ENCODE measurements around the gene GRK2. TPM values are rescaled to one million over a fixed set of nuclear protein-coding genes. Genes with fewer than 3 reads are reported as not detected.

GRK2 gene
- total RNA-seq, 2 donors from 2014 or later = 27.4 to 36.3 TPM

DNA sequence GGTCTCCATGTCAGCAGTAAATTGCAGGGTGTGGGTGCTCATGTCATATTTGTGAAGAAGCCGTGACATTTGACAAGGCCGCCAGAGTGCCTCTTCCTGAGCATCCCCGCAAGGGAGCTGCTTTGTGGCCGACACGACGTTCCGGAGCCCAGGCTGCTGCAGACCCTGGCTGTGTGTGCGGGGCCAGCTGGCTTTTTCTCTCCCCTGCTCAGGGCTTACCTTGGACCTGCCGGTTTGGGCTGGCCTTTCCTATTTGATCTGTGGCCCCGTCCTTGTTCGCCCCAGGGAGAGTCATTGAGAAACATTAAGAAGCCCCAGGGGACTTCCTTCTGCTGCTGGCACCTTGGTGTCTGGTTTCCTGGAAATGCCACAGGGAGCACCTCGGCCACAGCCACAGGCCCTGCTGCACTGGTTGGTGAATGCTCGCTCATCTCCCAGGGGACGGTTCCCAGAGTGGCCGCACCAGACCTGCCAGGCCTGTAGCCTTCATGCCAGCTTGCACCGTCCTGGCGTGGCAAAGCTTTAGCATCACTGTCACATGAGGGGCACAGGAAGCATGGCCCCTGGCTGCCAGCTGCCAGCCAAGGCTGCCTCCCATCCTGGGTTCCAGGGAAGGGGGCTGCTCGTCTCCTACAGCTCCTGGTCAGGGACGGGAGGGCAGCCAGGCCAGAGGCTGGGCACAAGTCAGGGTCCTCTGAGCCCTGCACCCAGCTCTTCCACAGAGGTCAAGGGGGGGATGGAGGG is 5.4 kb downstream of the GRK2 start:
- Histone ChIP-seq H3K4me3 (no peak overlapping the region), H3K4me1 (peaks cover 88% of the 10 kb centered on the region), H3K36me3 (replicated peaks in 1 of 2; ENCODE audit: insufficient read depth in 1 of 2, low read depth in 2 of 2) (no peaks in the 10 kb centered on the region), H3K9me3 (no peaks in the 10 kb centered on the region), H3K27ac (peak overlapping the region in 2 of 4 donors; percentile 83 to 84), H3K27me3 (no peaks in the 10 kb centered on the region)
- 56 to 60% methylated on average over 5 to 19 of the region's 19 CpGs for WGBS, 2 donors
- no peak for ATAC-seq
- TF ChIP-seq, protein P1, sequence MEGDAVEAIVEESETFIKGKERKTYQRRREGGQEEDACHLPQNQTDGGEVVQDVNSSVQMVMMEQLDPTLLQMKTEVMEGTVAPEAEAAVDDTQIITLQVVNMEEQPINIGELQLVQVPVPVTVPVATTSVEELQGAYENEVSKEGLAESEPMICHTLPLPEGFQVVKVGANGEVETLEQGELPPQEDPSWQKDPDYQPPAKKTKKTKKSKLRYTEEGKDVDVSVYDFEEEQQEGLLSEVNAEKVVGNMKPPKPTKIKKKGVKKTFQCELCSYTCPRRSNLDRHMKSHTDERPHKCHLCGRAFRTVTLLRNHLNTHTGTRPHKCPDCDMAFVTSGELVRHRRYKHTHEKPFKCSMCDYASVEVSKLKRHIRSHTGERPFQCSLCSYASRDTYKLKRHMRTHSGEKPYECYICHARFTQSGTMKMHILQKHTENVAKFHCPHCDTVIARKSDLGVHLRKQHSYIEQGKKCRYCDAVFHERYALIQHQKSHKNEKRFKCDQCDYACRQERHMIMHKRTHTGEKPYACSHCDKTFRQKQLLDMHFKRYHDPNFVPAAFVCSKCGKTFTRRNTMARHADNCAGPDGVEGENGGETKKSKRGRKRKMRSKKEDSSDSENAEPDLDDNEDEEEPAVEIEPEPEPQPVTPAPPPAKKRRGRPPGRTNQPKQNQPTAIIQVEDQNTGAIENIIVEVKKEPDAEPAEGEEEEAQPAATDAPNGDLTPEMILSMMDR (IDR thresholded peaks at IDR 0.05) = no peak
- no peak for TF ChIP-seq POLR2A (IDR thresholded peaks at IDR 0.05)
- intact Hi-C loops (cut with DNase I) = no loop called here
- DNase-seq = peak in 1 of 4 donors; percentile 13

DNA sequence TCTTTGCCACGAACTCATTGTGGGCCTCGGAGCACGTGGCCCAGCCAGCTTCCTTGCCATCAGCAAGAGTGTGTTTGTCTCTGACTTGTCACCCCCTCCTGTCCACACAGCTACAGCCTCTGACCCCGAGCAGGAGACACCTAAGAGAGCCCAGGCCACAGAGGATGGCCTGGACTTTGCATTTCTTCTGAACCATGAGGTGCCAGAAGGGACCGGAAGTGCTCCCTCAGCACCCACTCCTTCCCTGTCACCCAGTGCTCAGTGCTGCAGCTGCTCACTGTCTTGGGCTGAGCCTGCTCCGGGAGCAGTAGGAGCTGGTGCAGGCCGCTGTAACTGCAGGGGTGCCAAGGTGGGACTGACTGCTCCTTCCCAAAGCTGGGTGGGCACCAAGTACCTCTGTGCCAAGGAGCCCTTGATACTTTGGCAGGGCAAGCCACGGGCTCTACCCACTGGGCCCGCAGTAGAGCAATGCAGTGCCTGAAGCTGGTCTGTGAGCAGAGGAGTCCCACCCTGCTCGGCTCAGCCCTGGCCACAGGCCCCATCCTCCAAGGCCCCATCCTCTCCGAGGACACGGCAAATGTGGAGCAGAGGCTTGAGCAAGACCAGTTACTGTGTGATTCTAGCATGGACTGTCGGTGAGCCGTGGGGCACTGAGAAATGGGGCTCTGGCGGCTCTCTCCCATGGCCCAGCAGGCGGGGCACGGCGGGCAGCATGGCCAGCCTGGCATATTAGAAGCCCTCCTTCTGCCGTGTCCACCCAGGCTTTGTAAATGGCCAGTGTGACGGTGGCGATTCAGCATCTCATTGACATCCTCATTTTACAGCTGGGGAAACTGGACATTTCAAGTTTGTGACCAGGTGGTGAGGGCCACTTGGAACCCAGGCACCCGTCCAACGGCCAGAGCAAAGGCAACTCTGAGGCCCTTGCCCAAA is 6.3 kb downstream of the GRK2 start:
- no peaks in the 10 kb centered on the region for H3K27me3 ChIP-seq
- no peaks in the 10 kb centered on the region for H3K36me3 ChIP-seq (replicated peaks in 1 of 2; ENCODE audit: insufficient read depth in 1 of 2, low read depth in 2 of 2)
- H3K4me3 ChIP-seq = no peak overlapping the region
- peak overlapping the region in 2 of 4 donors; percentile 83 to 84 for H3K27ac ChIP-seq
- intact Hi-C loops (cut with DNase I) = no loop called here
- ATAC-seq (no peak), DNase-seq (peak in 1 of 4 donors; percentile 16)
- peaks cover 90% of the 10 kb centered on the region for H3K4me1 ChIP-seq
- no peaks in the 10 kb centered on the region for H3K9me3 ChIP-seq
- WGBS, 2 donors = 64 to 86% methylated on average over 13 to 23 of the region's 23 CpGs
- TF ChIP-seq, protein P1 (IDR thresholded peaks at IDR 0.05) = no peak
- no peak for TF ChIP-seq POLR2A (IDR thresholded peaks at IDR 0.05)

DNA sequence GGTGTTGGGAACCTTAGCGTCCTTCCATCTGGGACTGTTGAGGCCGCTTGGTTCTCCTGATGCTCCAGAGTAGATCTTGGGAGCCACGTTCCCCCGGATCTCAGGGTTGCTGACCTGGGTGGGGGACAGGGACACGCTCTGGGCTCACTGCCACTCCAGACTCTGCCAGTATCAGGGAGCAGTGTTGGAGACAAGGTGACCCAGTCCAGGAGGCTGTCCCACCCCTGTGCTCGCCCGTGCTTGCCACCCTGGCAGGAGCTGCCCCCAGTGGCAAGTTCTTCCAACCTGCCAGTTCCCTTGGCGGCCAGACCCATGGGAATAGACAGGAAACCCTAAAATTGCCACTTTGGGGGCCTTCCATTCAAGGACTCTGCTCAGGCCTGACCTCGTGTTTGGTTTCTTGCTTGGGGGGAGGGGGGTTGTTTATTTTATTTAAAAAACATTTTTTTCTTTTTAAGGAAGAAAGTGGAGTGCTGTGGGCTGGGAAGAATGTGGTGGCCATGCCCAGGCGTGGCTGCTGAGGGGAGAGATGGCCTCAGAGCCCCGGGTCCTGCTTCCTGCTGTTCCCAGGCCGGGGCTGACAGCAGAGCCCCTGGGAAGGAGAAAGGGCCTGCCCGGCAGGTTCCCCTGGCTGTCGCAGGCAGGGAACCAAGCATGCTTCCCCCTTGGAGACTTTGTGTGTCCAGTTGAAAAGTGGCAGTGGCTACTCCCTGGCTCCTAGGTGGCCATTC is 7.2 kb downstream of the GRK2 start:
- no peak for ATAC-seq
- intact Hi-C loops (cut with DNase I) = no loop called here
- no peaks in the 10 kb centered on the region for H3K27me3 ChIP-seq
- H3K27ac ChIP-seq = peak overlapping the region in 3 of 4 donors; percentile 30 to 84 (median 83)
- TF ChIP-seq POLR2A (IDR thresholded peaks at IDR 0.05) = no peak
- TF ChIP-seq, protein P1 (IDR thresholded peaks at IDR 0.05) = peak in 1 of 7 experiments; percentile 2
- WGBS, 2 donors = 47 to 57% methylated on average over 8 to 14 of the region's 14 CpGs
- no peak overlapping the region for H3K4me3 ChIP-seq
- H3K36me3 ChIP-seq (replicated peaks in 1 of 2; ENCODE audit: insufficient read depth in 1 of 2, low read depth in 2 of 2) = no peaks in the 10 kb centered on the region
- H3K9me3 ChIP-seq = no peaks in the 10 kb centered on the region
- peak in 1 of 4 donors; percentile 25 for DNase-seq
- H3K4me1 ChIP-seq = peaks cover 89% of the 10 kb centered on the region

DNA sequence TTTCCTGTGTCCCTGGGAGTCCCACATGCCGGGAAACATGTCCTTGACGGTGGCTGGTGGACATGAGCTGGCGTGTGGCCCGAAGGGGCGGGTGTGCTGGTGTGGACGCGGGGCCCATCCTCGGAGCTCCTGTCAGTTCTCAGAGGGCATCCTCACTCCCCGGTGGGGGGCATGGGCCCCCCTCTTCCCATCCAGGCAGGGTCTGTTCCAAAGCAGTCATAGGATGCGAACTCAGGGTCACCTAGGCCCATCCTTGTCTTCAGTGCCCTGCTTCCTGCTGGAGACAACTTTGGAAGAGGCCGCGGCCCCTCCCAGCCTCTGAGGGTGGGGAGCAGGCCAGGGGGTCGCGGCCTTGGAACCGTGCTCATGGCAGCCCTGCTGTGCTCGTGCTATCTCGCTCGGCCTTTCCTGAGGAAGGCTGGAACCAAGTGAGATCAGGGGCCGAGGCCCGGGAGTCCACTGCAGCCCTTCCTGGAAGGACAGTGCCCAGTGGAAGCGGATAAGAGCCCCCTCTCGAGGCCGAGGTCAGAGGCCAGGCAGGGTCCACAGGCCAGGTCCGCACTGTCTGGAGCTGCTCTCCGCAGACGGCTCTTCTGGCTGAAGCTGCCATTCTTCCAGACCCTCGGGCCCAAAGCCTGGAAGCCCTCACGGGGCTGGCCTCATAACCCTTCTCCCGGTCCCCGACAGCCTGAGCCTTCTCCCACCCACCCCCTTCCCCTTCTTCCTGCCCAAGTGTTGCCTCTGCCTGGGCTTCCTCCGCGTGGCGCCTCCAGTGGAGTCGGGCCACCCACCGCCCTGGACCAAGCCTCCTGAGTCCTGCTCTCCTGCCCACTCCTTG is 8.7 kb downstream of the GRK2 start:
- DNase-seq (peak; percentile 40 to 53 (median 48)), ATAC-seq (no peak)
- H3K27me3 ChIP-seq = no peaks in the 10 kb centered on the region
- WGBS, 2 donors = 52 to 97% methylated on average over 10 to 34 of the region's 35 CpGs
- intact Hi-C loops (cut with DNase I) = loop anchor here (5.0 kb wide), 2 partner anchors 37 to 102 kb away; no protein-coding TSS in a partner anchor
- H3K4me3 ChIP-seq = no peak overlapping the region
- TF ChIP-seq POLR2A (IDR thresholded peaks at IDR 0.05) = no peak
- TF ChIP-seq, protein P1 (IDR thresholded peaks at IDR 0.05) = no peak
- peaks cover 77% of the 10 kb centered on the region for H3K4me1 ChIP-seq
- H3K9me3 ChIP-seq = no peaks in the 10 kb centered on the region
- peak overlapping the region in 3 of 4 donors; percentile 6 to 84 (median 61) for H3K27ac ChIP-seq
- H3K36me3 ChIP-seq (replicated peaks in 1 of 2; ENCODE audit: insufficient read depth in 1 of 2, low read depth in 2 of 2) = peaks cover 0 to 5% of the 10 kb centered on the region in 2 donors

Data from body of pancreas (tissue), 4 donors.